Activated gamma-delta T cell treated with Interleukin-2 at 50 U/mL for 16 hours (primary cell): ENCODE measurements around the gene IL9R.
"Not testable (repeated sequence)": the region's sequence is repeated elsewhere in the genome, so short reads cannot be mapped to it uniquely, and the experiment has no call there.

ENCODE experiments used
- DNase-seq: peaks from one replicate; pipeline ENCODE4 v3.0.0-alpha.2; 2020

The IL9R gene

GRCh38 chrX:155998761-155999510 is 1.4 kb downstream of the IL9R start:
- DNase-seq, result no peak

DNA sequence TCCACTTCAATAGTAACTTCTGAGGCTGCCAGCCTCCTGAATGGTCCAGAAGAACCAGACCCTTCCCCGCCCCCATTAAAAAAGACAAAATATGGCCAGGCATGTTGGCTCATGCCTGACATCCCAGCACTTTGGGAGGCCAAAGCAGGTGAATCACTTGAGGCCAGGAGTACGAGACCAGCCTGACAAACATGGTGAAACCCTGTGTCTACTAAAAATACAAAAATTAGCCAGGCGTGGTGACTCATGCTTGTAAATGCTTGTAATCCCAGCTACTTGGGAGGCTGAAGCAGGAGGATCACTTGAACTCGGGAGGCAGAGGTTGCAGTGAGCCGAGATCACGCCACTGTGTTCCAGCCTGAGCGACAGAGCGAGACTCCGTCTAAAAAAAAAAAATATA is 2.3 kb downstream of the IL9R start:
- not testable (repeated sequence) for DNase-seq

- DNase-seq, result no peak
Observed at GRCh38 chrX:156000361-156000926, 2.9 kb downstream of the IL9R start.

DNA sequence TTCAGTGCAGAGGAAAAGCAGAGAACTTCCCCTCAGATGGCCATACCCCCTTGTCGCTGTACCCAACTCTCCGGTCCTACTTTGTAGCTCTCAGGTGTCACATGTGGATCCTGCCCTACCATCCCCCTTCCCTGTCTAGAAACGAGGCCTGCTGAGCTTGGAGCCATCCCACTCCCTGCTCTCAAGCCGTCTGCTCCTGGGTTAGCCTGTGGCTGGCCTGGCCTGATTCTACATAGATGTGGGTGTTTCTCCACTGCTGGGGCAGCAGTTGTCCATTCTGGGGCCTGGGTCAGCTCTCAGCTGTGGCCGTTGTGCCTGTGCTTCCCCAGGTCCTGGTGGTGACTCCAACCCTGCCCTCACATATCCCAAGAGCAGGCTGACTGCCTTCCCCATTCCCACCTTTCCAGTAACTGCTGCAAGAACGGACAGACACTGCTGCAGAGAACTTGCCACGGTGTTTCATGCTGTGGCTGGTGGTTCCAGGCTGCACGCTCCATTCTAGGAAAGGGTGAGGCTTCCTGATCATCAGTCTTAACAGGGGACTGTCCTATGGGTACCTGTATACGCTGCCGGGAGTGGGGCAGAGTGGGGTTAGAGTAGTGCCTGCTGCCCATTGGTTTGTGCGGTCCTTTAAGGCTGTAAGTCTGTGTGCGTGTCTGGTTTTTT is 3.6 kb downstream of the IL9R start:
- DNase-seq, result no peak

DNA sequence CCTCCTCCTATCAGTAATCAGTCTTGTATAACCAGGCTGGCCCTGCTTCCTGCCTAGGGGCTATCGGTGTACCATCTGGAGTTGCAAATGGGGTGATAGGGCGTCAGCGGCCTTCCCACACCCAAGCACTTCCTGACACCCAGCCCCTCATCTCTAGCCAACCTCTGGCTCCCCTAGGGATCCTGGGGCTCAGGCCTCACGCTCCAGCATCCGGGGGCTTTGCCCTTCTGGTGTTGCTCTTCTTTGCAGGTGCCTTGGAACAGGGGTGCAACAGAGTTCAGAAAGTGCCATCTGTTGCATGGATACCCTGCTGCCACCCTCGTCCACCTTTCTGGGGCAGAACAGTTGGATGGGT is 4.1 kb downstream of the IL9R start:
- DNase-seq, result no peak

GRCh38 chrX:156002507-156002906 is 5.0 kb downstream of the IL9R start:
- no peak for DNase-seq

DNA sequence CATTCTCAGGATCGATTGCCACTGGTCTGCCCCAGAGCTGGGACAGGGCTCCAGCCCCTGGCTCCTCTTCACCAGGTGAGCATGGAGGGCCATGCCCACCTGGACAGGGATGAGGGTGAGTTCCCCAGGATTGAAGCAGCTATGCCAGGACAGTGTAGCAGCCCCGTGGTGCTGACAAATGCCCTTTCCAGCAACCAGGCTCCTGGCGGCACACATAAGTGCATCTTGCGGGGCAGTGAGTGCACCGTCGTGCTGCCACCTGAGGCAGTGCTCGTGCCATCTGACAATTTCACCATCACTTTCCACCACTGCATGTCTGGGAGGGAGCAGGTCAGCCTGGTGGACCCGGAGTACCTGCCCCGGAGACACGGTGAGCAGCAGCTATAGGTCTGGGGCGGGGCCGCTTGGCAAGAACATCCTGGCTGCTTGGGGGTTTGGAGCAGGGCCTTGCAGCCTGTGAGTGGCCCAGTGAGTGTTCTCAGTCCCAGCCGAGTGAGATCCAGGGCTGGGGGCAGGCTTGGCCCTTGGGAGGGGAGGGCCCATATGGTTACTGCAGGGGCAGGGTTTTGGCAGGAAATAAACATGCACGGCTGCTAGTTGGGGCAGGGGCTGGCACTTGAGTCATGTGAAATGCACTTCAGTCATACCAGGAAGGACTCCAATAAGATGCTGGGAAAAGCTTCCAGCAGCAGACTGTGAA is 6.1 kb downstream of the IL9R start:
- DNase-seq, result no peak

- no peak for DNase-seq
Observed at GRCh38 chrX:156004256-156004655, 6.8 kb downstream of the IL9R start.

DNA sequence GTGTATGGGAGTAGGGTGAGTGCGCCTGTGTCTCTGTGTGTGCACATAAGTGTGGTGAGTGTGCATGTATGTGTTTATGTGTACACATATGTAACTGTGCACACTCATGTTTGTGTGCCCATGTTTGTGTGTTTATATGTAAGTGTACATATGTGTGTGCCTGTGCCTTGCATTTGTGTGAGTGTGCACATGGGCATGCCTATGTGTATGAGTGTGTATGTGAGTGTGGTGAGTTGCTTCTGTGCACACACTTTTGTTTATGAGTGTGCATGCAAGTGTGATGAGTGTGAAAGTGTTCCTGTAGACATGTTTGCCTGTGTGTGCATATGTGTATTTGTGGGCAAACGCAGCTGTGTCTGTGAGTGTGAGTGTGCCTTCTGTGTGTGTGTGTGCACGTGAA is 7.2 kb downstream of the IL9R start:
- no peak for DNase-seq

DNA sequence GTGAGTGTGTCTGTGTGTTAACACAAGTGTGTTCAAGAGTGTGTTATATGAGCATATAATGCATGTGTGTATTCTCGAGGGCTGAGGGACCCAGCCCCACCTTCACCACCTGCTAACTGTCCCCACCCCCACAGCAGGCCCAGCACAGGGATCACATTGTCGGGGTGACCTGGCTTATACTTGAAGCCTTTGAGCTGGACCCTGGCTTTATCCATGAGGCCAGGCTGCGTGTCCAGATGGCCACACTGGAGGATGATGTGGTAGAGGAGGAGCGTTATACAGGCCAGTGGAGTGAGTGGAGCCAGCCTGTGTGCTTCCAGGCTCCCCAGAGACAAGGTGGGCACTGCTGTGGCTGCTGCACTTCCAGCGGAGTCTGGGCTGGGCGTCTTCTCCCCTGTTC is 7.6 kb downstream of the IL9R start:
- no peak for DNase-seq

- not testable (repeated sequence) for DNase-seq
Observed at GRCh38 chrX:156006468-156006867, 9.0 kb downstream of the IL9R start.

DNA sequence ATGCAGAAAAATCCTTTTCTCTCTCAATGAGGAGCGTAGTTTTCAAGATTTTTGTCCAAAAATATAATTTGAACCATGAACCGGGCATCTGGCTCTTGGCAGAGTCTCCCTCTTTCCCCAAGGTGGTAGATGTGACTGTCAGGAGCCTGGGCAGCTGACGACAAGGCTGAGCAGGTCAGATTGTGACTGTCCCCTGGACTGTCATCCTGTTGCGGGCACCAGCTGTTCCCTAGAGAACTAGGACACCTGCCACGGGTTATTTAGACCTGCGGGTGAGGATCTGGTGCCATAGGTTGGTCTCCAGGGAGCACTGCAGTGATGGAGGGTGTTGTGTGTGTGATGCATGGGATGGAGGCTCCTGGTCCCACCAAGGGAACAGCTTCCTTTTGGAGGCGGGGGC is 10.9 kb downstream of the IL9R start:
- DNase-seq, result not testable (repeated sequence)

DNA sequence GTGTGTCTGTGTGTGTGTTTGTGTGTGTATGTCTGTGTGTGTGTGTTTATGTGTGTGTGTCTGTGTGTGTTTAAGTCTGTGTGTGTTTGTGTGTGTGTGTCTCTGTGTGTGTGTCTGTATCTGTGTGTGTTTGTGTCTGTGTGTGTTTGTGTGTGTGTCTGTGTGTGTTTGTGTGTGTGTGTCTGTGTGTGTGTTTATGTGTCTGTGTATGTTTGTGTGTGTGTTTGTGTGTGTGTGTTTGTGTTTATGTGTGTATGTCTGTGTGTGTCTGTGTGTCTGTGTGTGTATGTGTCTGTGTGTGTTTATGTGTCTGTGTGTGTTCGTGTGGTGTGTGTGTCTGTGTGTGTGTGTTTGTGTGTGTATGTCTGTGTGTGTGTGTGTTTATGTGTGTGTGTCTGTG is 11.4 kb downstream of the IL9R start:
- no peak for DNase-seq

GRCh38 chrX:156009691-156010090 is 12.2 kb downstream of the IL9R start:
- DNase-seq, result not testable (repeated sequence)

GRCh38 chrX:156013286-156013953 is 15.9 kb downstream of the IL9R start:
- not testable (repeated sequence) for DNase-seq

DNA sequence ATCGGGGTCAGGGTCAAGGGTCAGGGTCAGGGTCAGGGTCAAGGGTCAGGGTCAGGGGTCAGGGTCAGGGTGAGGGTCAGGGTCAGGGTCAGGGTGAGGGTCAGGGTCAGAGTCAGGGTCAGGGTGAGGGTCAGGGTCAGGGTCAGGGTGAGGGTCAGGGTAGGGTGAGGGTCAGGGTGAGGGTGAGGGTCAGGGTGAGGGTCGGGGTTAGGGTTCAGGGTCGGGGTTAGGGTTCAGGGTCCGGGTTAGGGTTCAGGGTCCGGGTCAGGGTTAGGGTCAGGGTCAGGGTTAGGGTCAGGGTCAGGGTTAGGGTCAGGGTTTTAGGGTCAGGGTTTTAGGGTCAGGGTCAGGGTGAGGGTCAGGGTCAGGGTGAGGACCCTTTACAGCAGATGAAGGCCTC is 22.4 kb downstream of the IL9R start:
- DNase-seq, result not testable (repeated sequence)

DNA sequence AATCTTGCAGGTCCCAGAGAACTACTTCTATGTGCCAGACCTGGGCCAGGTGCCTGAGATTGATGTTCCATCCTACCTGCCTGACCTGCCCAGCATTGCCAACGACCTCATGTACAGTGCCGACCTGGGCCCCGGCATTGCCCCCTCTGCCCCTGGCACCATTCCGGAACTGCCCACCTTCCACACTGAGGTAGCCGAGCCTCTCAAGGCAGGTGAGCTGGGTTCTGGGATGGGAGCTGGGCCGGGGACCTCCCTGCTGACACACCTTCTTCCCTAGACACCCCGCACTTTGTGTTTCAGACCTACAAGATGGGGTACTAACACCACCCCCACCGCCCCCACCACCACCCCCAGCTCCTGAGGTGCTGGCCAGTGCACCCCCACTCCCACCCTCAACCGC is 25.5 kb downstream of the IL9R start:
- not testable (repeated sequence) for DNase-seq

GRCh38 chrX:156024949-156025492 is 27.5 kb downstream of the IL9R start:
- not testable (repeated sequence) for DNase-seq

- not testable (repeated sequence) for DNase-seq
Observed at GRCh38 chrX:156028653-156029237, 31.2 kb downstream of the IL9R start.

GRCh38 chrX:156029296-156029695 is 31.8 kb downstream of the IL9R start:
- DNase-seq, result not testable (repeated sequence)

GRCh38 chrX:156029707-156030442 is 32.4 kb downstream of the IL9R start:
- not testable (repeated sequence) for DNase-seq

DNA sequence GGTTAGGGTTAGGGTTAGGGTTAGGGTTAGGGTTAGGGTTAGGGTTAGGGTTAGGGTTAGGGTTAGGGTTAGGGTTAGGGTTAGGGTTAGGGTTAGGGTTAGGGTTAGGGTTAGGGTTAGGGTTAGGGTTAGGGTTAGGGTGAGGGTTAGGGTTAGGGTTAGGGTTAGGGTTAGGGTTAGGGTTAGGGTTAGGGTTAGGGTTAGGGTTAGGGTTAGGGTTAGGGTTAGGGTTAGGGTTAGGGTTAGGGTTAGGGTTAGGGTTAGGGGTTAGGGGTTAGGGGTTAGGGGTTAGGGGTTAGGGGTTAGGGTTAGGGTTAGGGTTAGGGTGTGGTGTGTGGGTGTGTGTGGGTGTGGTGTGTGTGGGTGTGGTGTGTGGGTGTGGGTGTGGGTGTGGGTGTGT is 33.0 kb downstream of the IL9R start:
- DNase-seq, result peak; percentile 34
